Left lobe of liver (tissue), 2 donors: ENCODE results near the gene NUBP2. TPM values are rescaled to one million over a fixed set of nuclear protein-coding genes. Genes with fewer than 3 reads are reported as not detected.
"Not testable (repeated sequence)": the region's sequence is repeated elsewhere in the genome, so short reads cannot be mapped to it uniquely, and the experiment has no call there.

Source experiments
- ATAC-seq: fragments of 200-7000 bp; cut with Tn5 transposase; one replicate; pipeline ENCODE4 v1.9.1; 2020; ENCODE audit warnings: mild to moderate bottlenecking, moderate library complexity
- DNase-seq: peaks from one replicate; pipeline ENCODE4 v3.0.0-alpha.2; 2020; ENCODE audit warnings: low spot score
- total RNA-seq: library from RNA; stranded (reverse); gene quantifications from one replicate; pipeline ENCODE4 v1.2.1, GENCODE V29; 2021
- donor health status: DM: no; HTN: no; CAD: no; lungs with moderate emphysema.
- donor health status: DM: no; HTN: yes; CAD: no.

NUBP2 gene
- total RNA-seq, 1 donor from 2014 or later: 37.9 TPM

GRCh38 chr16:1784977-1785845, 2.5 kb downstream of the NUBP2 start:
- no peak for ATAC-seq
- DNase-seq: no peak

DNA sequence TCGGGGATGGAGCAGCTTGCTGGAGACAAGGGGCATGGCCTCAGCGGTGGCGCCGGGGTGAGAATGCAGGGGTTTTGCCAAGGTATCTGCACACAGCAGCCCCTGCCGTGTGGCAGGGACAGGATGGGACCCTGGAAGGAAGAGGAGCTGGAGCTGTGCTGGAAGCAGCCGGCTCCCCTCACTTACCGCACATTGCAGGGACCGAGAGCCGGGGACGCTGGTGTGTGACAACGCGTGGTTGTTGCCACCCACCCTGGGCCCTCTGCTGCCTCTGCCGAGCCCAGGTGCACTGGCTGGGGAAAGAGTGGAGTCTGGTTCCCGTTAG, 3.0 kb downstream of the NUBP2 start:
- ATAC-seq: no peak
- DNase-seq: no peak

DNA sequence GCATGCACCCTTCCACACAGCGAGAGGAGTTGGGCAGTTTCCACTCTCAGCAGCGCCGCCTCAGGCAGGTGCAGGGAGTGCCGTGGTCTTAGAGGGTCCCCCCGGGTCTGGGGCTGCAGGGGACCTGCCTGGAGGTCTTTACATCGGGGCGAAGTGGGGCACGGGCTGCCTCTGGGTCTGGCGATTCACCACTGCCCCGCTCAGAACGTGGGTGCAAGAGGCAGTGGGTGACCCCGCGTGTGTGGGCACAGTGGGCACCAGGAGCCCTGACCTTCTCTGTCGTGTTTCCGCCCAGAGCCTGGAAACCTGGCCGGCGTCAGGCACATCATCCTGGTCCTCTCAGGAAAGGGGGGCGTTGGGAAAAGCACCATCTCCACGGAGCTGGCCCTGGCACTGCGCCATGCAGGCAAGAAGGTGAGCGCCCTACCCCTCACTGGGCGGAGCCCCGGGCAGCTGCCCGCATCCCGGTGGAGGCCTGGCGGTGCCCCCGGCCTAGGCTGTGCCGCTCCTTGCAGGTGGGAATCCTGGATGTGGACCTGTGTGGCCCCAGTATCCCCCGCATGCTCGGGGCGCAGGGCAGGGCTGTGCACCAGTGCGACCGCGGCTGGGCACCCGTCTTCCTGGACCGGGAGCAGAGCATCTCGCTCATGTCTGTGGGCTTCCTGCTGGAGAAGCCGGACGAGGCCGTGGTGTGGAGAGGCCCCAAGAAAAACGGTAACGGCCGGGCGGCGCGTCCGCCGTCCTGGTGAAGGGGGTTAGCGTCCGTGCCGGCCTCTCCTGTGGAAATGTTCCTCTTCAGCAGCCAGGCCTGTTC, 3.7 kb downstream of the NUBP2 start:
- no peak for ATAC-seq
- no peak for DNase-seq

- ATAC-seq (no peak), DNase-seq (no peak)
Measured at GRCh38 chr16:1787056-1787321, 4.2 kb downstream of the NUBP2 start.

DNA sequence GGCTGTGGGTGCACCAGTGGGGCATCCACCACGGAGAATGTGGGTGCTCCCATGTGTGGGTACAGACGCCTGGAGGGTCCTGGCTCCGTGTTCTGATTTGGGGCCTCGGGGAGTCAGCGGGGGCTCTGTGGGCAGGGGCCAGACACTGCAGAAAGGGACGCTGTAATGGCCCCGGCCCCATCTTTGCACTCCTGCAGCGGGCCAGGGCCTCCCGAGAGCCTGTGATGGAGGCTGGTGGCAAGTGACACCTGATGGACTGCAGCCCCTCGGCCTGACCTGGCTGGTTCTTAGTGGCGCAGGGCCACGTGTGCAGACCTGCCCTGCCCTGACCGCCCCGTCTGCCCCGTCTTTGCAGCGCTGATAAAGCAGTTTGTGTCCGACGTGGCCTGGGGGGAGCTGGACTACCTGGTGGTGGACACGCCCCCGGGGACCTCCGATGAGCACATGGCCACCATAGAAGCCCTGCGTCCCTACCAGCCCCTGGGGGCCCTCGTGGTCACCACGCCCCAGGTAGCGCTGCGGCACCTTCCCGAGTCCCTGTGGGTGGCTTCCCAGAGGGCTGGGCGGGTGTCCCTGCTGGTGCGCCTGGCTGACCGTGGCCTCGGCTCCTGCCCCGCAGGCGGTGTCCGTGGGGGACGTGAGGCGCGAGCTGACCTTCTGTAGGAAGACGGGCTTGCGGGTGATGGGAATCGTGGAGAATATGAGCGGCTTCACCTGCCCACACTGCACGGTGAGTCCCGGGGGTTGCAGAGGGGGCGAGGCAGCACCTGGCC, 4.7 kb downstream of the NUBP2 start:
- DNase-seq: no peak
- no peak for ATAC-seq

DNA sequence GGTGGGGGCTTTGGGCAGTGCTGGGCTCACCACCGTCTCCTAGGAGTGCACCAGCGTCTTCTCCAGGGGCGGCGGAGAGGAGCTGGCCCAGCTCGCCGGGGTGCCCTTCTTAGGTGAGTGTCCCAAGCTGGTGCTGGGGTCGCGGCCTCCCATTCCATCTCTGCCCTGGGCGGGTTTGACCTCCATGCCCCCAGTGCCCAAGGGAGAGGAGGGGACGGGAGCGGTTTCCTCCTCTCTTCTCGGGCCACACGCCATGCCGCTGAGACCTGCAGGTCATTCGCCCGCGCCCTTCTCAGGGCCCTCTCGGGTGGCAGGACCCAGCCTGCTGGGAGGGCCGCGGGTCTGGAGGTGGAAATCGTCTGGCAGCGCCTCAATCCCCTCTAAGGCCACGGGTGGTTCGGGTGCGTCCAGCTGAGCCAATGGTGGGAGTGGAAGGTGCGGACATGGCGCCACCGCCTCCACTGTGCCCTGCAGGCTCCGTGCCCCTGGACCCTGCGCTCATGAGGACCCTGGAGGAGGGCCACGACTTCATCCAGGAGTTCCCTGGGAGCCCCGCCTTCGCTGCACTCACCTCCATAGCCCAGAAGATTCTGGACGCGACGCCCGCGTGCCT, 5.4 kb downstream of the NUBP2 start:
- ATAC-seq (no peak), DNase-seq (peak; percentile 44)

DNA sequence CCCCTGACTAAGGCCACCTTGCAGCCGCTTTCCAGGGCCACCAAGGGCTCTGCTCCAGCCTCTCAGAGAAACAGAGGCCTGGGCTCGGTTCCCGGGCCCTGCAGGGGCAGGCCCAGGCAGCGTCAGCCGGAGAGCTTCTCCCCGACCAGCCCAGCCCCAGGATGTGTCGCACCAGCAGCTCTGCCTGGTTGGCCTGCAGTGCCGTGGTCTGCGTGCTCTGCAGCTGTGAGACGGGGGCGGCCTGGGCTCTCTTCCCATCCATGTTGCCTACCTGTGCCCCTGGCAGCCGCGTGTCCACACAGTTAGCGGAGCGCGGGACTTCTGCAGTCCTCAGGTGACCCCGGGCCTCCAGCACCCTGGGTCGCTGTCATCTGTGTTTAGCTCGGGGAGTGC, 5.9 kb downstream of the NUBP2 start:
- ATAC-seq: no peak

DNA sequence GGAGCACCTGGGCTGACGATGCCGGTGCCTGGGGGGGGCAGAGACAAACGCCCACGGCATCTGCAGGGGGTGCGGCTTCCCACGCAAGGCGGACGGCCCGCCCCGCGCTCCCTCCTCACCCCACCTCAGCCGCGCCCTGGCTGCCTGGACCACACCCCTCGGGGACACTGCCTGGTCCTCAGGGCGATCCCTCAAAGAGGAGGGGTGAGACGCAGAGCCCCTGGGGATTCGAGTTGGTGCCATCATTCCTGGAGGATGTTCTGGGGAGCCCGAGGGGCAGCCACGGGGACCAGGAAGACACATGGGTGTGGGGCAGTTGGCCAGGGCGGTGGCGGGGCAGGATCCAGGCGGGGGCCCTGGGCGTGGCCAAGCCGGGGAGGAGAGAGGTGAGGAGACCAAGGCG, 6.9 kb downstream of the NUBP2 start:
- ATAC-seq (no peak), DNase-seq (peak; percentile 46)

More for the DNA sequence above, 5.9 kb downstream of the NUBP2 start:
- no peak for DNase-seq

- DNase-seq: no peak
- no peak for ATAC-seq
Measured at GRCh38 chr16:1790261-1790610, 7.5 kb downstream of the NUBP2 start.

DNA sequence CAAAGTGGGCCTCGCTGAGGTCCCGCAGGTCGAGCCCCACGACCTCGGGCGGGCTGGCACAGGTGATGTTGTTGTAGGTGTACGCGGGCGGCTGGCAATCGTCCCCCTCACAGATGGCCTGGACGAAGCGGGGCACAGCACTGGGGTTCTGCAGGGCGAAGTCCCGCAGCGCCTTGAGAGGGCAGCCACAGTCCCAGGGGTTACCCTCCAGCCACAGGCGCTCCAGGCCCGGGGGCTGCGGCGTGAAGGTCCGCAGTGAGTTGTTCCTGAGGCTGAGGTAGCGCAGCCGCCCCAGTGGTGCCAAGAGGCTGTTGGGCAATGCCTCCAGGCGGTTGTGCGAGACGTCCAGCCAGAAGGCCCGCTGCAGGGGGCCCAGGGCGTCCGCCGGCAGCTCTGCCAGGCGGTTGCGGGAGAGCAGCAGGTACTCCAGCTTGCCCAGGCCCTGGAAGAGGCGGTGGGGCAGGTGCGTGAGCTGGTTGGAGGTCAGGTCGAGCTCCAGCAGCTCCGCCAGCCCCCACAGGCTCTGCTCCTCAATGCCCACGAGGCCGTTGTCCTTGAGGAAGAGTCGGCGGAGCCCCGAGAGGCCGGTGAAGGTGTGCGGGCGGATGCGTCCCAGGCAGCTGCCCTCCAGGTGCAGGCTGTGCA, 8.0 kb downstream of the NUBP2 start:
- ATAC-seq: no peak
- peak; percentile 52 for DNase-seq

DNA sequence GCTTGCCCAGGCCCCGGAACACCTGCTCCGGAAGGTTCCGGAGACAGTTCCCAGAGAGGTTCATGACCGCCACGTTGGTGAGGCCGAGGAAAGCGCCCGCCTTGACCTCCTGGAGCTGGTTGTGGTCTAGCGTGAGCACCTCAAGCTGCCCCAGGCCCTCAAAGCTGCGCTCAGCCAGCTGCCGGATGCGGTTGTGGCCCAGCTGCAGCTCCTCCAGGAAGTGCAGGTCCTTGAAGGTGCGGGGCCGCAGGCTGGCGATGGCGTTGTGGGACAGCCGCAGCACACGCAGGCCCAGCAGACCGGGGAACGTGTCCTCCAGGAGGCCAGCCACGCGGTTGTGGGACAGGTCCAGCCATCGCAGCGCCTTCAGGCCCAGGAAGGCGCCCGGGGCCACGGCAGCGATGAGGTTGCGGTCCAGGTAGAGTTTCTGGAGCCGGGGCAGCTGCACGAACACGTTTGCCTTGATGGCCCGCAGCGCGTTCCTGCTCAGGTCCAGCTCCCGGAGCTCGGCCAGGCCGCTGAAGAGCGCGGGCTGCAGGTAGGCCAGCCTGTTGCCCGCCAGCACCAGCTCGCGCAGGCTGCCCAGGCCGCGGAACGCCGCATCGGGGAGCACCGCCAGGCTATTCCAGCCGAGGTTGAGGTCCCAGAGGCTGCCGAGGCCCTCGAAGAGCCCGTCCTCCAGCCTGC, 8.6 kb downstream of the NUBP2 start:
- ATAC-seq: no peak
- peak; percentile 48 for DNase-seq

DNA sequence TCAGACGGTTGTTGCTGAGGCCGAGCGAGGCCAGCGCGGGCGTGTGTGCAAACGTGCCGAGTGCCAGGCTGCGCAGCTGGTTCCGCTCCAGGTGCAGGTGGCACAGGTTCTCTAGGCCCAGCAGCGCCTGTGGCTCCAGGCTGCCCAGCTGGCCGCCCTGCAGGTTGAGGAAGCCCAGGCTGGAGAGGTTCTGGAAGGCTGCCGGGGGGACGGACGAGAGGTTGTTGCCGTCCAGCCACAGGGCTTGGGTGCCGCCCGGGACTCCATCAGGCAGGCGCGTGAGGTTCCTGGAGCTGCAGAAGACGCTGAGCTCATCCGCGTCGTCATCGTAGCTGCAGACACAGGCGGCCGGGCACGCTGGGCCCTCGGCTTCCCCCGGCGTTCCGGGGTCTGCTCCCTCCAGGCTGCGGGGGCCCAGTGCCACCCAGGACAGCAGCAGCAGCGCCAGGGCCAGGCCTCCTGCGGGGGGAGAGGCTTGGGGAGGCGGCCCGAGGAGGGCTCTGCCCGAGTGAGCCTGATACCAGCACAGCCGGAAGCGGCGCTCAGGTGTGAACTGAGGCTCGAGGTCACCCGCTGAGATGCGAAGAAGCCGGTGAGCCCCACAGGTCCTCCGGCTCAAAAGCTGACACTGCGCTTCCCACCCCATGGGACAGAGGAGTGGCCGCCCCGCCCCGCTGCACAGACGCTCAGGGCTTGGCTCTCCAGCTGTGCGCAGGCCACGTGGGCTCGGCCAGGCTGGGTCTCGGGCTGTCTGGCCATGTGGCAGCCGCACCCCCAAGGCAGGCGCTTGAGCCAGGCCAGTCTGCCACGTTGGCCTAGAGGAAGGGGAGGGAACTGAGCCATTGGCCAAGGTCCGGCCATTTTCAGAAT, 9.4 kb downstream of the NUBP2 start:
- ATAC-seq: peak; percentile 67
- peak; percentile 86 for DNase-seq

GRCh38 chr16:1792836-1793577, 10.2 kb downstream of the NUBP2 start:
- ATAC-seq: peak; percentile 5
- peak; percentile 46 for DNase-seq

DNA sequence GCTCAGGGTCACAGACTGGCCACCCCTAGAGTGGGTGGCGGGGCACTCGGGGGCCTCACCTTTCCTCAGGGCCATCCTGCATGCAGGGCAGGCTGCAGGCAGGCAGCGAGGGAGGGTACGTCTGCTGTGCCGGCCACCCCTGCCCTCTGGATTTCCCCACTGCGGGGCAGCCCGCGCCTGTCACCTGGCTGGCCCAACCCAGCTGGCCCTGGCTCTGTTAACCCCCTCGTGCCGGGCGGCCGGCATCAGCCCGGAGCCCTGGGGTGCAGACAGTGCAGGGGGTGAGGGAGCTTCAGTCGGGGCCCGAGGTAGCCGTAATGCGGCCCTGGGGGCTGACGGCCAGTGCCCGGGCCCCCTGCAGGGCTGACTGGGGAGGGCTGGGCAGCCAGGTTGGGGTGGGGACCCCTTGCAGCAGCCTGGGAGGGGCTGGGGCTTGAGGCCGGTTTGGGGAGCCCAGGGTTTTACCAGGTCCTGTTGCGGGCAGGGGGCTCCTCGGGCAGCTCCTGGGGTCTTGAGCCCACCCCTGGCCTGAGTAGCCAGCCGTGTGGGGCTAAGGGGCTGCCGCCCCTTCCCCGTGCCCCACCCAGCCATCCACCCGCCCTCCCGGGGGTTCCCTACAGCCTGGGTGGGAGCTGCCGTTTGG, 10.9 kb downstream of the NUBP2 start, which contains the start of gene IGFALS:
Gene IGFALS (minus strand): TSS at position 128 of the 643 bp plus-strand sequence. CDS start 53 bp downstream, at position 75.
- ATAC-seq: peak; percentile 77
- peak; percentile 87 for DNase-seq

DNA sequence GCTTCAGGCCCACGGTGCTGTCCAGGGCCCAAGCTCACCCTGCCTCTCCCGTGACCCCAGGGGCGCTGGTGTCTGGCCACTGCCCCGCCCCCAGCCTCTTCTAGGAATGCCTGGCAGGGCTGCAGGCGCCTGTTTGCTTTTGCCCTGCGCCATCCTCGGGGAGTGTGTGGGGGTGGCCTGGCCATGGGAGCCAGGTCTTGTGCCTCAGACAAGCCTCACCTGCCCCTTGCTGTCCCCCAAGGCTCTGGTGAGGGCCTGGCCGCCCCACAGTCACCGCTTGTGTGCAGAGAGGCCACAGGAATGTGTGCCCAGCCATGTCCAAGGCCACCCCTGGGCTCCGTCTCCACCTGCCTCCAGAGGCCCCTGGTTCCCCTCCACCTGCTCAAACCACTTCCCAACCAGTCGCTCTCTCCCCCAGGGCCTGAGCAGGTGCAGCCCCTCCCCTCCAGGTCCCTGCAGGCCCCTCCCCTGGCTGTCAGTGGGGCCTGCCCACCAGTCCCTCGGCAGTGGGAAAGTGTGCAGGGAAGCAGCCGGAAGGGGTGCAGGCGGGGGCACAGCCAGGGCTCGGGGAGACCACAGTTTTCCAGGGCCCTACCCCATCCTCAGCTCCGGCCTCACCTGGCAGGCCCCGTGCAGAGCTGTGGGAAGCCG, 11.6 kb downstream of the NUBP2 start:
- ATAC-seq (peak; percentile 73), DNase-seq (peak; percentile 90)

DNA sequence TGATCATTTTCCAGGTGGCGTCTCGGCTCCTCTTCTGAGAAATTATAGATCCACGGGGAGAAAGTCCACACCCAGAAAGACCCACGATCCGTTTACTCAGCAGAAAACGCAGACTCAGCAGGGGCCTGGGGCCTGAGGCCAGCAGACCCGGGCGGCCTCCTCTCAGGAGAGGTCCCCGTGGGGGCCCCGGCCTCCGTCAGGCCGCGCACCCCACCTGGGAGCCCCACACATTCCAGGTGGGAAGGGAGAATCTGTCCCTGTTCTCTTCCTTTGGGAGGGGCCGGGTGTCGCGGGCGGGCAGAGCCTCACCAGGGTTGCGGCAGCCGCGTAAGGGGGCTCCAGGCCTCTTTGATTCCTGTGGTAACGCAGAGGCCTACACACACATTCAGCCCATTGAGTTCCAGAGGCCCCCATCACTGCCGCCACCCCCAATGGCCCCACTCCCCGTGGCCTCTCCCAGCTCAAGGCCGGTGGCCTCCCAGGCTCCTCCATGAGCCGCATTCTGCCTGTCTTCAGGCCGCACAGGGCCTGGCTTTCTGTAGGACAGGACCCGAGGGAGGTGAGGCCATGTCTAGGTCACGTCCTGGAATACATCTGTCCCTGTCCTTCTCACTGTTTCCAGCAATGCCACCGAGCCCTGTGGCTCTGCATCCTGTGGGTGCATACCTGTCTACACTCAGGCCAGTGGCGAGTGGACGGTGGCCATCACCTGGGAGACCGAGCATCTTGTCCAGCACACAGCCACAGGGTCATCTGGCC, 12.3 kb downstream of the NUBP2 start:
- ATAC-seq (no peak), DNase-seq (peak; percentile 44)

DNA sequence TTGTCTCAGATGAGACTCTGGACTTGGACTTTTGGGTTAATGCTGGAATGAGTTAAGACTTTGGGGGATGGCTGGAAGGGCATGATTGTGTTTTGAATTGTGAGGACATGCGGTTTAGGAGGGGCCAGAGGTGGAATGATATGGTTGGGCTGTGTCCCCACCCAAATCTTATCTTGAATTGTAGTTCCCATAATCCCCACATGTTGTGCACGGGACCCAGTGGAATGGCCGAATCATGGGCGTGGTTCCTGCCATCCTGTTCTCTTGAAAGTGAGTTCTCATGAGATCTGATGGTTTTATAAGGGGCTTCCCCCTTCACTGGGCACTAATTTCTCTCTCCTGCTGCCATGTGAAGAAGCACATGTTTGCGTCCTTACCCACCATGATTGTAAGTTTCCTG, 16.5 kb downstream of the NUBP2 start:
- DNase-seq, ATAC-seq: not testable (repeated sequence)
